ENCODE data around the gene POFUT2.
A peak's percentile ranks its signal among the peaks of the same experiment; 100 is the strongest.

Gene POFUT2

DNA sequence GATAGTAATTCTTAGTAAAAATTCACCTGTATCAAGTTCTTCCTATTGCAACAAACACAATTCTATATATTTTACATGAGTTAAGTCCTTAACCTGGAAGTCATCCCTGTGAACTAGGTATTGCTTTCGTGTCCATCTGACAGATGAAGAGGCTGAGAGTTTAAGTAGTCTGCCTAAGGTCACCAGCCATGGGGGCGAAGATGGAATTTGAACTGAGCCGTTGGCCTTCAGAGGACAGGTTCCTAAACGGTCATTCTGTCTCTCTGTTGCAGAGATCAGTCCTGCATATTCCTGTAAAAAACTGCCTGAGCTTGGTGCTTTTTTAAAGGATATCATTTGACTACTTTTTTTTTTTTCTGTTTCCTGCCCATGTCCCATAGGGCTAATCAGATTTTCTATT, 10.2 kb upstream of the POFUT2 start:
- DNase-seq (ENCODE audit: low read depth), result no peak

DNA sequence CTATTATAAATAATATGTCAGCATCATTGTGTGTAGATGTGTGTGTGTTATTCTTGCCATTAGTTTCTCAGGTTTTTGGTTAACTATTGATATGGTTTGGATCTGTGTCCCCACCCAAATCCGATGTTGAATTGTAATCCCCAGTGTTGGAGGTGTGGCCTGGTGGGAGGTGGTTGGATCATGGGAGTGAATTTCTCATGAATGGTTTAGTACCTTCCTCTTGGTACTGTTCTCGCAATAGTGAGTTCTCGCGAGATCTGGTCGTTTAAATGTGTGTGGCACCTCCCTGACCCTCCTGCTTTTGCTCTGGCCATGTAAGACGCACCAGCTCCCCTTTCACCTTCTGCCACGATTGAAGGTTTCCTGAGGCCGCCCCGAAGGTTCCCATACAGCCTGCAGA, 9.6 kb upstream of the POFUT2 start:
- no peak for DNase-seq (ENCODE audit: low read depth)

DNA sequence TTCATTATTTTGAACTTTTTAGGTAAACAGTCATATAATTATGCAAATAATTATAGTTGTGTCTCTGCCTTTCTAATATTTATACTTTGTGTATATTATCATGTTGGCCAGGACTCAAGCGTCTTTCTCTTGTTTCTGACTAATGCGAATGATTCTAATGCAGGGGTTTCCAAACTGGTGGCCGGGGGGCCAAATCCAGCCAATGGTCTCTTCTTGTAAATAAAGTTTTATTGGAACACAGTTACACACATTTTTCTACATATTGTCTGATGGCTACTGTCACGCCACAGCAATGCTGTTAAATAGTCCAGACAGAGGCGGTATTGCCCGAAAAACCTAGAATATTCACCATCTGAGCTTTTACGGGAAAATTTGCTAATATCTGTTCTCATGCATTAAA, 8.9 kb upstream of the POFUT2 start:
- no peak for DNase-seq (ENCODE audit: low read depth)

DNA sequence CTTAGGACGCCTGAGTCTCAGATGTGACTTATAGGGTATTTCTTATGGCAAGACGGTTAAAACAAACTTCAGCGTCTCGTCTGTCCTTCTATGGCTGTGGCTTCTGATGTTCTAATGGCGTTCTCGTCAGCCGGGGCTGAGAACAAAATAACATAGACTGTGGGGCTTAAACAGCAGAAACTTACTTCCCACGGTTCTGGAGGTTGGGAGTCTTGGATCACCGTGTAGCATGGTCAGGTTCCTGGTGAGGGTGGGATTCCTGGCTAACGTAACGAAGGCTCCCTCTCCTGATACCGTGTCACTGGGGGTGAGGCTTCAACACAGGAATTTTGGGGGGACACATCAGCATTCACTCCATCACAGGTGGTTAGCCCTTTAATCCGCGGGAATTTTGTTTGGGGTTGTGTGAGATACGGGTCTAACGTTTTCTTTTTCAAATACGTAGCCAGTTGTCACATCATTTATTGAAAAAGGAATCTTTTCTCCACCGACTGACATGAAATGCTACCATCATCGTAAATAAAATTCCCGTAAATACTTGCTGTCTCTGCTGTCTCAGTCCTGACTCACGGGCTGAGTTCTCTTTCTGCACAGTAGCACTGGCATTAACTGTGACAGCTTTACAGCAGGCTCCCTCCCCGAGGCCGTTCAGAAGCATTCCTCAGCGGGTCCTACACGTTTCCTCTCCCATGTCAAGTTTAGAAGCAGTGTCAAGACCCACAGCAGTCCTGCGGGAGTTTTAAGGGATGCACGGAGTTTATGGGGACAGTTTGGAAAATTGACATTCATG, 8.1 kb upstream of the POFUT2 start:
- DNase-seq (ENCODE audit: low read depth), result no peak

DNA sequence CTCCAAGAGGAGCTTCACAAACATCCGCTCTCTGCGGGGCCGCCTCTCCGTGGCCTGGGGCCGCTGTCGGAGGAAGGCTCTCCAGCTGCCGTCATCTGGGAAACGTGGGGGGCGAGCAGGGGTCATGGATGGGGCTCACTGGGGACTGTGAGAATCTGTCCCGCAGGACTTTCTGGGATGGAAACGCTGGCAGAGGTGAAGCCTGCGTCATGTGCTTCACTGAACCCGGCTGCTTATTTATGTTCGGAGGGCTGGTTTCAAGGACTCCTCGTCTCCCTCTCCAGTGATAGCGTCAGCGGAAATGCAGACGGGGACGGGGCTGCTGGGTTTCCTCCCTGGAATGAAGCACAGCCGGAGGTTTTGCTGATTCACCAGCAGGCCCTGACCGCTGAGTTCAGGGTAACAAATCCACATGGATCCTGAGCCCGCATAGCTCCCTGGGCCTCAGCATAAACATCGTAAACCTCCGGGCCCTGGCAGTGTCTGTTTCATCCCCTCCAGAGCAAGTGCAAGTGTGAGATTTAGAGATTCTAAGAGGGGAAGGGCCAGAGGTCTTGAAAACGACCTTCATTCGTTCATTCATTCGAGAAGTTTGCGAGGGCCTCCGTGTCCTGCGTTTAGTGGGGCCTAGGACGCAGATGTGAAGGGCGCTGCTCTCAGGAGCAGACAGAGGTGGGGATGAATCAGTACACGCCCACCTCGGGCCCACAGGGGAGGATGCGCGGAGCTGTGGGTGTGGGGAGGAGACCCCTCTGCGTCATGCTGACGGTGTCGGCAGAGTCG, 7.0 kb upstream of the POFUT2 start:
- no peak for DNase-seq (ENCODE audit: low read depth)

DNA sequence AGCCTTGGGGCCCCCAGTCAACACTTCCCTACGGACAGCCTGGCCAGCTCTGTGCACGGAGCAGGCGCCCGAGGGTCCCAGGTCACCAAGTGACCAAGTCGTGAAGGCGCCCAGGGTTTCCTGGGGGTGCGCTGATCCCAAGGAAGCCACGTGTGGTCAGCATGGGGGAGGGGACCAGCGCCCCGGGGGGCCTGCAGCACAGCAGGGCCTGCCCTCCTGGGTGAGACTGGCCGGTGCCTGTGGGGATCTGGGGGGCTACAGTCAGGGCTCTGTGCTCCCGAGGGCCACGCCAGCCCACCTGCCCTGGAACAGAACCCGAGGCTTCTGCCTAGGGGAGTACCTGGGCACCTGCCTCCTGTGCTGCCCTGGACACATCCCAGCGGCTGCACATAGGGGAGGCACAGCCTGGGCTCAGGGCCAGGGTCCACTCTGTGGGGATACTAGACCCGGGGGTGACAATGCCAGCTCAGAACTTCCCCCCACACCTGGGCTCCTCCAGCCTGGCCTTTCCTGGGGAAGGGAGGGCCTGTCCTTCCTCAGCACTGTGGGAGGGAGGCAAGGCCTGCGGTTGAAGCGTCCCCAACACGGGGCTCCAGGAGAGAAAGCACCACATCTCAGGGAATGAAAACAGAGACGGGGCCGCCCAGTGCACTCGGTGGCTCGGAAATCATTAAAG, 6.2 kb upstream of the POFUT2 start:
- DNase-seq (ENCODE audit: low read depth), result no peak

DNA sequence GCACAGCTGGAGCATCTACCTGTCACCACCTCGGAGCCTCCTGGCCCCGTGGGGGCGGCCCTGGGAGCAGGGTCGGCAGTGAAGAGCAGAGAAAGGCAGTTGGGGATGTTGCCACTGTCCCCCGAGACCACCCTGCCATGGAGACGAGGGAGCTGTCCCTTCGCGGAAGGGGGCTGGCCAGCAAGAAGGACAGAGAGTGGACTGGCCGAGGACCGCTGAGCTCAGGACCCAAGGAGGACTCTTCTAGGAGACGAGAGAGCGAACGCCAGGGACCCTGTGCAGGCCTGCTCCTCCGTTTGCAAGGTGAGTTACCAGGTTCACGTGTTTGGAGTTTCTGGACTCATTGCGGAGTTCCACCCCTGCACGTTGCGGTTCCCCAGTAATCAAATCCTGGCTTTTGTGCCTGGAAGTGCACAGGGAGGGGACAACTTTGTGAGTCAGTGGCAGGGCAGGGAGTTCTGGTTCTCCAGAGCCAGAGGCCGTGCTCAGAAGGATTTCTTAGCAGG, 5.6 kb upstream of the POFUT2 start:
- DNase-seq (ENCODE audit: low read depth), result no peak

DNA sequence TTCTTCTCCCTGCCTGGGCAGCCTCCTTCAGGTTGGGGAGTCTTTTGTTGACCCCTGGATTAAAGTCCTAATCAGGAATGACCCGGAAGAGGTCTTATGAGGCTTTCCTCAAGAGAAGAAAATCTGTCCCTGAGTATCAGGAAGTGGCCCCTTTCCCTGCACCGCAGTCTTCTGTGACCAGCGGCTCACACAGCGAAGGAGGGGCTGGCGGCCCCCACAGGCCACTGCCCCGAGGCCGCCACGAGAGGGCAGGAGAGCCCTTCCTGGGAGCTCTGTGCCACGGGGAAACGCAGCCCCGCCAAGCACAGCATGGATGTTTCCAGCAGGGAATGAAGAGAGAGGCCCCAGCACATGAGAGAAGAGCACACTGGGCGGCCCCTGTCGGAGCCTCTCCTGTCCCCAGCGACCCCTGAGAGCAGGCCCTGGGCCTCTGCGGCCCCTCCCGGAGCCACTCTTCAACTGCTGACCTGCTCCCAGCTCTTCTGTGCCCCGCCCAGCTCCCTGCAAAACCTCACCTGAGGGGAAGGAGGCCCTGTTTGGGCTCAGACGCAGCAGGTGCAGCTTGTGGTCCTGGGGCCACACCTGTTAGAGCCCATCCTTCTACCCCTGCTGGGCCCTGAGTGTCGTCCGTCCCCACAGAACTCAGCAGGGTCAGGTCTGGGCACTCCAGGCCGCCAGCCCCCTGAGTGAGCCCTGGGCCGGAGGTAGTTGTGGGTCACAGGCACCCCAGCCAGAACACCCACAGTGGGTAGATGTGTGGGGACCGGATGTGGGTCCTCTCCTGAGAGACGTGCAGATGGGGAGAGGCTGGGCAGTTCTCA, 4.9 kb upstream of the POFUT2 start:
- peak; percentile 58 for DNase-seq (ENCODE audit: low read depth)

DNA sequence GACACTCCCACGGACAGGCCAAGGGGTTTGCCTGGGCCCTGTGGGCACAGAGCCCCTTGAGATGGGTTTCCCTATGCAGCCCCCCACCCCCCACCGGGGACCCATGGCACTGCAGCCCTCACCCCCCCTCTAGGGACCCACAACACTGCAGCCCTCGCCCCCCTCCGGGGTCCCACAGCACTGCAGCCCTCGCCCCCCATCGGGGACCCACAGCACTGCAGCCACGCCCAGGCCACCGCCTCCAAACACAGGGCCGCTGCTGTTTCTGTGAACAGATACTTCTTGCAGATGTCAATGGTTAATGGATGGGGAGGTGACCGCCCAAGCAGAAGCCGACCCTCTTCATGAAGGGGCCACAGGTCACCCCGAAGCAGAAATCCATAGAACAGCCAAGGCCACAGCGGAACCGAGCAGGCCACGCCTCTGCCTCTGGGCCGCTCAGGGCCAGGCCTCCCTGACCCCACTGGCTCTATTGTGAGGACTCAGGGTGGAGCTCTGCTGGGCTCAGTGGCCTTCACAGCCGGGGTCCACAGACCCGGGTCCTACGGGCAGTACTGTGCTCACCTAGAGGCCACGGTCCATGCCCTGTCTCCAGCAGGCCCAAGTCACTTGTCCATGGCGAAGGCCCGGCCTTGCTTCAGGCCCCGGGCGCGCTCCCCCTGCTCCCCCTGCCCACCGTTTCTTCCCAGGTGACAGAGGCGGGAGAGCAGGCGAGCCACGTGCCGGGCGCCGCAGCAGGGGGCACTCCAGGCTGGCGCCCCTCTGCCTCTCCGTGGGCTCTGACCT, 4.1 kb upstream of the POFUT2 start:
- no peak for DNase-seq (ENCODE audit: low read depth)

DNA sequence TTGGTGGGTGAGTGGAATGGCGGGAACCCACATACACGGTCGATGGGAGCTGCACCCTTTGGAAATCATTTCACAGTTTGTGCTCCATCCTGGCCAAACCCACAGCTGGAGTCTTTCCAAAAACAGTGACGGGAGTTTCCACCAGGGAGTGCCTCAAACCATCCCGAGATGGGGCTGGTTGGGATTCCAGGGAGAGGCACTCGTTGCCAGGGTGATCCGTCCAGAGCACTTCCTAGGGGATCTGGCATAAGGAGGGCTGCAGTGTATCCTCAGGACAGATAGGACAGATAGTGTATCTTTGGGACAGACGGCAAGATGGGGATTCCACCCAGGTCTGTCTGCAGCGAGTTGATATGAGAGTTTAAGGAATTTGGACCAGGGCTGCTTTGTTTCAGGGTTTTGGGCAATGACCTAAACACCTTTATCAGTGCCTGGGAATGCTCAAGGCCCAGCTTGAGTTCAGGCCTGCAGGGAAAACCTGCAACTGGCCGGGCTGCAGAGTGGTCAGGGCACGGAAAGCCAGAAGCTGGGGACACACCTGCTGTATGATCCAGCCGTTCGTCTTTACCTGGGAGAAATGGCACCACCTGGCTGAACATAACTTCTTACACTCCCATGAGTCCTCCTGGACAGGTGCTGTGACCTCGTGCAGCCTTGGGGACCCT, 3.4 kb upstream of the POFUT2 start:
- DNase-seq (ENCODE audit: low read depth), result no peak

DNA sequence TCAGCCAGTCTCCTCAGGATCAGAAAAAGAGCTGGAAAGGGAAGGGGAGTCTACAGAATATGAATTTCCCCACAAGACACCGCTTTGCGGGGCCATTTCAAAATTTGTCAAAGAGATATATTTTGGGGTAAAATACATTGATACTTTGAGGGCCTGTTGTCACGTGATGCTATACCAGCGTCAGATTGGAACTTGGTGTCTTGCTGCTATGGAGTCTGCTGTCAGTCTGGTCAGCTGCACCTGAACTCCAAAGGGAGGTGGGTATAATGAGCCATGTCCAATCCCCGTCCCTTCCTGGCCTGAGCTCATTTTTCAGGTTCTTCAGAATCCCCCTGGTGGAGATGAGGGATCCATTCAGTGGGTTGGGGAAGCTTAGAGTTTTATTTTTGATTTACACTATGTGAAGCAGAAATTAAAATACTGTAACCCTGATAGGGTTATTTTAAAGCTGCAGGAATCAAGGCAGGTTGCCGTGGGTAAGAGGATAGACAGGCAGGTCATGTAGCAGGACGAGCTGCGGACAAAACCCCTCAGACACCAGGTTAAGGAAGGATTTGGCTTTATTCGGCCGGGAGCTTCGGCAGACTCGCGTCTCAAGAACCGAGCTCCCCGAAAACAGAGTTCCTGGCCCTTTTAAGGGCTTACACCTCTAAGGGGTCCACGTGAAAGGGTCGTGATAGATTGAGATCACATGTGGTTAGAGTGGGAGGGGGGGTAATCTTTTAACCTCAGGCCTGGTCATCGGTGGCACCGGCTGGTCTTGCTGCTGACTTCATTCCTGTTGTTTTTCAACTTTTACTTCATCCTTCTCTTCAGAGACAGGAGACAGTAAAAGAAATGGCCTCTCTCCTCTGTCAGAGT, 2.2 kb upstream of the POFUT2 start:
- DNase-seq (ENCODE audit: low read depth), result no peak

DNA sequence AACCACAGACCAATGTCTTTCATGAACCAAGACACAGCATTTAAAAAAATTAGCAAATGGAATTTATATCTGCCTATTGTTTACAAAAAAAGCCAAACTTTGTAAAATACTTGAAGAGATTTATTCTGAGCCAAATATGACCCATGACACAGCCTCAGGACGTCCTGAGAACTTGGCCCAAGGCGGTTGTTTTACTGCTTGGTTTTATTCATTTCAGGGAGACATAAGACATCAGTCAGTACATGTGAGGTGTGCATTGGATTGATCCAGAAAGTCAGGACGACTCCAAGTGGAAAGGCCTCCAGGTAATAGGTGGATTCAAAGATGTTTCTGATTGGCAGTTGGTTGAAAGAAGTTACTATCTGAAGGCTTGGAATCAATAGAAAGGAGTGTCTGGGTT, 1.4 kb upstream of the POFUT2 start:
- DNase-seq (ENCODE audit: low read depth), result no peak

DNA sequence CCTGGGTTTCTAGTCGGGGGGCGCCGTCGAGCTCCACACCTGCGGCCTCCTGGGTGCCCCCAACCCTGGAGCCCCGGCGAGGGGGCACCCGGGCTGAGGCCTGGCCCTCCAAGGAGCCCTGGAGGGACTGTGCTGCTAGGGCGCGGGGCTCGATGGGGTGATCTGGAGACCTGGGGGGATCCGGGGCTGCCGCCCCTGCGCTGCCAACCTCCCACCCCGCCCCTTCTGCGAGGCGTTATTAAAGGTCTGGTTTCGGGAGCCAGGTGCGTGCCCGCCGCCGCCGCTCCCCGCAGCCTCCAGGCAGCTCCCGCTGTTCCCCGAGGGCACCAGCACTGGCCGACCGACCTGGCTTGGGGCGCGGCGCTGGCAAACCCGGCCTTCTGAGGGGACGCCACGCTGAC, 746 bp upstream of the POFUT2 start:
- DNase-seq (ENCODE audit: low read depth), result no peak

DNA sequence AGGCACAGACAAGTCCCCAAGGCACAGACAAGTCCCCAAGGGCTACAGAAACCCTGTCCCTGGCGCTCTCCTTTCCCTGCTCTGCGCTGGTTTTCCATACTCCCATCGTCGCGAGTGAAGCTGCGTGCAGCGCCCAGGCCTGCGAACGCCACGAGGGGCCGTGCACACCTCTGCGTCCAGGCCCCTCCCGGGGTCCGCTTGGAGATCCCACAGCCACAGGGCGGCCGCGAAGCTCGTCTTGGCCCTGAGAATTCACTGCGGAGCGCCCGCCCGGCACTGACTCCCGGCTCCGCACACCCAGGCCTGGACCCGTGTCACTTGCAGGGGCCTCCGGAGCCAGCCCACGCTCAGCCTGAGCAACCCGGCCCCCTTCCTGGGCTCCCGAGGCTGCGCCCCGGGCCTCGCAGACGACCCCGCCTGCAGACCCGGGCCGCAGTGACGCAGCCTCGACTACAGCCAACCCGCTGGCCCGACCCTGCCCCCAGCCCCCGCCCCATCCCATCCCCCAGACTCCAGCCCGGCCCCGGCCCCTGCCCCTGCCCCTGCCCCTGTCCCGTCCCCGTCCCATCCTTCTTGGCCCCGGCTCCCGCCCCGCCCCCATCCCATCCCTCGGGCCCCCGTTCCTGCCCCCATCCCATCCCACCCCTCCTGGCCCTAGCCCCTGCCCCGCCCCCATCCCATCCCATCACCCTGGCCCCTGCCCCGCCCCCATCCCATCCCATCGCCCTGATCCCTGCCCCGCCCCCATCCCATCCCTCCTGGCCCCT, 841 bp downstream of the POFUT2 start:
- no peak for DNase-seq (ENCODE audit: low read depth)

DNA sequence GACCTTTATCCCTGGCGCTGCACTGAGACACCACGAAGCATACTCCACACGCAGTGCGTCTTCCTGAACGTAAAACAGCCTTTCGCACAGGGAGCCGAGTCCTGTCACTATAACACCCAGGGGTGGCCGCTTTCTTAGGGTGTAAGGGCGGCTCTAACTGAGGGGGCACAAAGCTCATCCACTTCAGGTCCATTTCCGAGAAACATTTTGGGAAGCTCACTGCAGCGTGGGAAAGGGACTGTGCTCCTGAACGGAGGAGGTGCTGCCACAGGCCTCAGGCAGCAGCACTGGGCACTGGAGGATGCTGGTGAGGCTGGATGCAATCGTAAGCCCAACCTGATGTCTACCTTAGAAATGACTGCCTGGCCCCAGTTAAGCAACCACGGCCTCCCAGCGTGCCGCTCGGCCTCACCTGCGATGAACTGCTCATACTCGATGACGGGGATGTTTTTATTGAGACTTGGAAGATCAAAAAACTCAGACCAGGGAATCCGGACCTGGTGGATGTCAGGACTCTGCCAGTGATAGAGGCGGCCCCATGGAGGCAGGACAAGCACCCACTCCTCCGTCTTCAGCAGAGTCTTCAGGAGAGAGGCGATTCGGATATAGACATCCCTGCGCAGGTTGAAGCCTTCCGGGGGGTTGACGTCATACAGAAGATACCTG, 2.3 kb downstream of the POFUT2 start:
- no peak for DNase-seq (ENCODE audit: low read depth)

DNA sequence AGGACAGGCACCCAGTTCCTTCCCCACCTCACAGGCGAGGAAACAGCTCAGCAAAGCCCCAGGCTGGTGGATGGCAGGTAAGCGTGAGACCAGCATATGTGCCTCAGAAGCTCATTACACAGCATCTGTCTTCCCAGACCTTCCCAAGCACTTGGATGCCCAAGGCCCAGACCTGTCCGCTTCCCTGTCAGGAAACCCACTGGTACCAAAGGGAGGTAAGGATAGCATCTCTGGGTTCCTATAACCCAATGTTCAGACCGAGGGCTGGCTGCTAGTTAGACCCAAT, 3.3 kb downstream of the POFUT2 start:
- no peak for DNase-seq (ENCODE audit: low read depth)

DNA sequence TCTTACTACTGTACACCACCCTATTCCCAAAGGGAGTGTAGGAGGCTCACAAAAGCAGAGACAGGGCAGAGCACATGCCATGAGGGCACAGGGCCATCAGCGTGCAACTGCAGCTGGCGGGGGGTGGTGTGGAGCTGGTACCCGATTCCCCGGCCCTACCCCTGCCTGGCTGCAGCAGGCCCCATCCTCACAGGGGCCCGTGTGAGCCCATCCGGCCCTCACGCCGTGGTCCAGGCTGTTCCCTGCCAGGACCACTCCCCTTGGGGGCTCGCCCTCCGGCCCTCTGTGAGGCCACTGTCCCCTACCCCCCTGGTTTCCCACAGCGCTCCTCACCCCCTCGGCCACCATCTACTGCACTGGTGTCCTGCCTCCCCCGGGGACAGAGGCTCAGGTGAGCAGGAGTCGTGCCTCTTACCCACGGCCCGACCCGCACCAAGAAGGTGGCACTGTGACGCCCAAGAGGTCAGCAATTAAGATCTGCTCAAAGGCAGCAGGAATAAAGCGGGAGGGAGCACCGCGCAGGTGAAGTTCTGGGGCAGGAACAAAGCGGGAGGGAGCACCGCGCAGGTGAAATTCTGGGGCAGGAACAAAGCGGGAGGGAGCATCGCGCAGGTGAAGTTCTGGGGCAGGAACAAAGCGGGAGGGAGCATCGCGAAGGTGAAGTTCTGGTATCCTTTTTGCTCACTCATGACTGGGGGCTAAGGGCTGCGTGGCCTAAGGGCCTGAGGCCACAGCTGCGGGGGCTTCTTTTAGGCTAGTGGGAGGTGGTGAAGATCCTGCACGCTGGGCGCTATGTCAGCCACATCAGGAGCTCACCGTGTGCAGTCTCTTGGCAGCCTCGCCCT, 3.9 kb downstream of the POFUT2 start:
- no peak for DNase-seq (ENCODE audit: low read depth)

Measured in activated T-helper 9 cell treated with anti-CD3 and anti-CD28 coated beads, Interleukin-2, amount 50 U/mL, for 16 hours (primary cell).